GM12878 (cell line): Measurements from ENCODE around the gene MYOCOS.
A peak's percentile ranks its signal among the peaks of the same experiment; 100 is the strongest.

Experiments used
- BACH1 ChIP-seq: fragments of 450-650 bp; IDR thresholded peaks from 2 replicates; pipeline ENCODE4 v1.6.1; 2017; ENCODE audit warnings: mild to moderate bottlenecking, borderline replicate concordance
- CTCF ChIP-seq, 3 experiments: IDR thresholded peaks in 2 of 3; conservative IDR thresholded peaks in 1 of 3; 2 replicates each; pipeline ENCODE4 v1.5.1; 2011; ENCODE audit warnings: low read depth in 3 of 3, low read length in 3 of 3, mild to moderate bottlenecking in 3 of 3, control low read depth in 2 of 3, moderate library complexity in 2 of 3, inconsistent platforms in 1 of 3, mixed read lengths in 1 of 3; ENCODE audit not compliant: control insufficient read depth in 2 of 3, insufficient read depth in 1 of 3; ENCODE audit errors: extremely low read depth in 1 of 3
- EZH2 ChIP-seq: IDR thresholded peaks from 2 replicates; pipeline ENCODE4 v1.6.1; 2012; ENCODE audit warnings: low read depth, mild to moderate bottlenecking, control low read depth, inconsistent platforms, low read length, borderline replicate concordance; ENCODE audit not compliant: control insufficient read depth
- MYC ChIP-seq: IDR thresholded peaks from 2 replicates; pipeline ENCODE4 v1.6.1; 2011; ENCODE audit warnings: mild to moderate bottlenecking, low read length, moderate library complexity, inconsistent platforms; ENCODE audit not compliant: insufficient read depth, insufficient replicate concordance, insufficient read length, severe bottlenecking
- POLR2A ChIP-seq: IDR thresholded peaks from 2 replicates; pipeline ENCODE4 v1.6.1; 2011; ENCODE audit warnings: low read depth, mild to moderate bottlenecking, low read length
- POLR2AphosphoS2 ChIP-seq: IDR thresholded peaks from 2 replicates; pipeline ENCODE4 v1.6.1; 2011; ENCODE audit warnings: low read depth, mild to moderate bottlenecking, low read length, improper control_type of control experiment, moderate library complexity
- SUZ12 ChIP-seq: fragments of 200-600 bp; sonication (generic); IDR thresholded peaks from one replicate; pipeline ENCODE4 v1.6.1; 2018; ENCODE audit warnings: antibody characterized with exemption, mild to moderate bottlenecking; ENCODE audit not compliant: unreplicated experiment
- TF ChIP-seq, protein P1 (sequence below): IDR thresholded peaks from 2 replicates; pipeline ENCODE4 v1.6.1; 2012; ENCODE audit warnings: low read depth, low read length, improper control_type of control experiment
- TF ChIP-seq, protein P2 (sequence below): IDR thresholded peaks from 2 replicates; pipeline ENCODE4 v1.6.1; 2012; ENCODE audit warnings: low read length, inconsistent platforms

DNA sequence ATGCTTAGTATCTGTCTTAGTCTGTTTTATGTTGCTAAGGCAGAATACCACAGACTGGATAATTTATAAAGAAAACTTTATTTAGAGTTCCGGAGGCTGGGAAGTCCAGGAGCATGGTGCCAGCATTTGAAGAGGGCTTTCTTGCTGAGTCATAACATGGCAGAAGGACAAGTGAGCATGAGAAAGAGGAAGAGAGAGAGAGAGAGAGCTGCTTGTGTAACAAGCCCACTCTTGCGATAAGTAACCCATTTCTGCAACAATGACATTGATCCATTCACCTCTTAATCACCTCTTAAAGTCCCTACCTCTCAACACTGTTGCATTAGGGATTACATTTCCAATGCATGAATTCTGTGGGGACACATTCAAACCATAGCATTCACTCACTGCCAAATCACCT lies 11.7 kb upstream of the MYOCOS start:
- TF ChIP-seq CTCF (IDR thresholded peaks at IDR 0.05 in 2 of 3, conservative IDR thresholded peaks at IDR 0.05 in 1 of 3; ENCODE audit: control insufficient read depth in 2 of 3, extremely low read depth in 1 of 3, insufficient read depth in 1 of 3, low read depth in 3 of 3, low read length in 3 of 3) (no peak), MYC (no peak), EZH2 (no peak), SUZ12 (no peak), POLR2A (no peak), POLR2AphosphoS2 (no peak), BACH1 (peak; percentile 97; the same call in 1 of the 2 replicates)
- TF ChIP-seq, protein P1, sequence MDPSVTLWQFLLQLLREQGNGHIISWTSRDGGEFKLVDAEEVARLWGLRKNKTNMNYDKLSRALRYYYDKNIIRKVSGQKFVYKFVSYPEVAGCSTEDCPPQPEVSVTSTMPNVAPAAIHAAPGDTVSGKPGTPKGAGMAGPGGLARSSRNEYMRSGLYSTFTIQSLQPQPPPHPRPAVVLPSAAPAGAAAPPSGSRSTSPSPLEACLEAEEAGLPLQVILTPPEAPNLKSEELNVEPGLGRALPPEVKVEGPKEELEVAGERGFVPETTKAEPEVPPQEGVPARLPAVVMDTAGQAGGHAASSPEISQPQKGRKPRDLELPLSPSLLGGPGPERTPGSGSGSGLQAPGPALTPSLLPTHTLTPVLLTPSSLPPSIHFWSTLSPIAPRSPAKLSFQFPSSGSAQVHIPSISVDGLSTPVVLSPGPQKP = no peak
- TF ChIP-seq, protein P2, sequence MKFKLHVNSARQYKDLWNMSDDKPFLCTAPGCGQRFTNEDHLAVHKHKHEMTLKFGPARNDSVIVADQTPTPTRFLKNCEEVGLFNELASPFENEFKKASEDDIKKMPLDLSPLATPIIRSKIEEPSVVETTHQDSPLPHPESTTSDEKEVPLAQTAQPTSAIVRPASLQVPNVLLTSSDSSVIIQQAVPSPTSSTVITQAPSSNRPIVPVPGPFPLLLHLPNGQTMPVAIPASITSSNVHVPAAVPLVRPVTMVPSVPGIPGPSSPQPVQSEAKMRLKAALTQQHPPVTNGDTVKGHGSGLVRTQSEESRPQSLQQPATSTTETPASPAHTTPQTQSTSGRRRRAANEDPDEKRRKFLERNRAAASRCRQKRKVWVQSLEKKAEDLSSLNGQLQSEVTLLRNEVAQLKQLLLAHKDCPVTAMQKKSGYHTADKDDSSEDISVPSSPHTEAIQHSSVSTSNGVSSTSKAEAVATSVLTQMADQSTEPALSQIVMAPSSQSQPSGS = no peak
